H1 (cell line): ENCODE measurements around the gene NSUN6. TPM values are rescaled to one million over a fixed set of nuclear protein-coding genes. Genes with fewer than 3 reads are reported as not detected.
A peak's percentile ranks its signal among the peaks of the same experiment; 100 is the strongest.

Source experiments
- ATF2 ChIP-seq: IDR thresholded peaks from 2 replicates; pipeline ENCODE4 v1.6.1; 2012; ENCODE audit warnings: low read length, inconsistent platforms
- BACH1 ChIP-seq: IDR thresholded peaks from 2 replicates; pipeline ENCODE4 v1.6.1; 2012; ENCODE audit warnings: low read length, improper control_type of control experiment
- BCL11A ChIP-seq, 2 experiments: IDR thresholded peaks; one replicate each; pipeline ENCODE4 v1.6.1; 2011; ENCODE audit warnings: low read depth in 2 of 2, low read length in 2 of 2, mild to moderate bottlenecking in 2 of 2
- CEBPB ChIP-seq: IDR thresholded peaks from 2 replicates; pipeline ENCODE4 v1.6.1; 2012; ENCODE audit warnings: low read depth, low read length
- CHD2 ChIP-seq: IDR thresholded peaks from 2 replicates; pipeline ENCODE4 v1.6.1; 2012; ENCODE audit warnings: low read length, improper control_type of control experiment
- E2F6 ChIP-seq: IDR thresholded peaks from 2 replicates; pipeline ENCODE4 v1.6.1; 2012; ENCODE audit warnings: inconsistent platforms
- EGR1 ChIP-seq: IDR thresholded peaks from 2 replicates; pipeline ENCODE4 v1.6.1; 2011; ENCODE audit warnings: low read depth, low read length, borderline replicate concordance
- FOSL1 ChIP-seq: IDR thresholded peaks from 2 replicates; pipeline ENCODE4 v1.6.1; 2011; ENCODE audit warnings: mild to moderate bottlenecking, low read depth, low read length, moderate library complexity; ENCODE audit not compliant: insufficient read depth
- GTF2F1 ChIP-seq: IDR thresholded peaks from 2 replicates; pipeline ENCODE4 v1.6.1; 2012; ENCODE audit warnings: low read depth, low read length, improper control_type of control experiment, borderline replicate concordance
- JUND ChIP-seq: IDR thresholded peaks from 2 replicates; pipeline ENCODE4 v1.6.1; 2011; ENCODE audit warnings: mild to moderate bottlenecking, improper control_type of control experiment, low read length
- NANOG ChIP-seq: IDR thresholded peaks from 2 replicates; pipeline ENCODE4 v1.6.1; 2011; ENCODE audit warnings: low read length, low read depth, mild to moderate bottlenecking, inconsistent platforms; ENCODE audit not compliant: insufficient read depth, poor library complexity, severe bottlenecking
- PHF8 ChIP-seq: fragments of 200-600 bp; sonication (generic); conservative IDR thresholded peaks from 2 replicates; pipeline ENCODE4 v1.7.1; 2012; ENCODE audit warnings: low read depth, mild to moderate bottlenecking, inconsistent platforms, low read length, moderate library complexity
- POLR2AphosphoS5 ChIP-seq: IDR thresholded peaks from 2 replicates; pipeline ENCODE4 v1.6.1; 2011; ENCODE audit warnings: low read depth, low read length
- RAD21 ChIP-seq, 2 experiments: IDR thresholded peaks in 1 of 2; conservative IDR thresholded peaks in 1 of 2; 2 replicates each; pipeline ENCODE4 v1.6.1; 2011; ENCODE audit warnings: low read depth in 2 of 2, low read length in 2 of 2, improper control_type of control experiment in 1 of 2, inconsistent platforms in 1 of 2, mild to moderate bottlenecking in 1 of 2, moderate library complexity in 1 of 2
- RBBP5 ChIP-seq: IDR thresholded peaks from 2 replicates; pipeline ENCODE4 v1.7.1; 2012; ENCODE audit warnings: low read depth, mild to moderate bottlenecking, inconsistent platforms, low read length, moderate library complexity, borderline replicate concordance
- RFX5 ChIP-seq: IDR thresholded peaks from 2 replicates; pipeline ENCODE4 v1.6.1; 2011; ENCODE audit warnings: low read depth, low read length, improper control_type of control experiment, borderline replicate concordance
- SAP30 ChIP-seq: fragments of 300-600 bp; sonication (generic); IDR thresholded peaks from 2 replicates; pipeline ENCODE4 v1.7.1; 2012; ENCODE audit warnings: low read length, moderate library complexity, mild to moderate bottlenecking, inconsistent platforms; ENCODE audit not compliant: insufficient read depth, insufficient replicate concordance
- SIRT6 ChIP-seq: IDR thresholded peaks from one replicate; pipeline ENCODE4 v1.7.1; 2012; ENCODE audit warnings: low read length, inconsistent platforms
- SP1 ChIP-seq: IDR thresholded peaks from 2 replicates; pipeline ENCODE4 v1.6.1; 2011; ENCODE audit warnings: low read depth, low read length
- SRF ChIP-seq: IDR thresholded peaks from 2 replicates; pipeline ENCODE4 v1.6.1; 2011; ENCODE audit warnings: mild to moderate bottlenecking, low read depth, low read length, moderate library complexity
- TBP ChIP-seq: IDR thresholded peaks from 2 replicates; pipeline ENCODE4 v1.6.1; 2011; ENCODE audit warnings: low read depth, low read length, improper control_type of control experiment
- TEAD4 ChIP-seq: IDR thresholded peaks from 2 replicates; pipeline ENCODE4 v1.6.1; 2012; ENCODE audit warnings: low read depth, low read length, inconsistent platforms, mixed read lengths
- polyA plus RNA-seq, 7 experiments: library from polyadenylated mRNA; depleted of rRNA in 3 of 7; stranded (reverse) in 5 of 7; unstranded in 2 of 7; fragments of >200 nt in 5 of 7; fragments of 200-250 nt in 2 of 7; gene quantifications; 1 replicate in 5 of 7; 2 replicates in 1 of 7; 4 replicates in 1 of 7; pipeline versions ENCODE4 v1.2.1 to v1.2.3, GENCODE V29; 2011 to 2013; ENCODE audit warnings: missing spikeins in 2 of 7, mixed read lengths in 2 of 7
- total RNA-seq: library from RNA; stranded (reverse); fragmentation: NEBNext Ultra II Directional; extraction: Animal tissue kit (Norgen Biotek cat#: 25700); gene quantifications from 2 replicates; pipeline ENCODE4 v1.2.1, GENCODE V29; 2021

The NSUN6 gene
- total and polyA plus RNA-seq, 2 of the 8 experiments (the other 6 are each of a cell fraction or from before 2014, with no cell fraction given) = 5.9 to 14.4 TPM

DNA sequence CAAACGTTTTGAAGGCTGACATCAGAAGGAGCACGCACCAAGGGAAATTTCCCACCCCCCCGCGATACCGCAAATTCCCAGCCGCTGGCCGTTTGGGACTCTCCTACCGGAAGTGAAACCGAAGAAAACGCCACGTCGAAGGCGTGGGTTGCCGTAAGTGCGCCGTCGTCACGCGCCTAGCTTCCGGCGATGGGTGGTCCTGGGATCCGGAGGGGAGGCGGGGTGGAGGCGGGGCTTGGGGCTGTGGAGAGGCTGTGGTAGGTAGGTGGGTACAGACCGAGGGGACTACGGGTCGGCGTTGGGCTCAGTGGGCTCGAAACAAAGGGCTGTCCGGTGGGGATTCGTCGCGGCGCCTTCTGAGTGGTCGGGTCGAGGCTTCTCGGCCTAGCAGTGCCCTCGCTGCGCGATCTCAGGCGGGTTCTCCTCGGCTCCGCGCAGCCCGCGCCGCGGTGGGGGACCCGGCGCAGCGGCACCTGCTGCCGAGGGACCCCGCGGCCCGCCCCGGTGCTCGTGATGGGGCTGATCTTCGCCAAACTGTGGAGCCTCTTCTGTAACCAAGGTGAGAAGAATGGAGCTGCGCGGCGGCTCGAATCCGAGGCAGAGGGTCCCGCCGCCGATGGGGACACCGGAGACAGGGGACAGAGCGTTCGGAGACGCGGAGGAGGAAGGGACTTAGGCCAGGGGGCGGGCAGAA, 7.9 kb upstream of the NSUN6 start, which contains the start of gene ARL5B (continued):
- TF ChIP-seq SRF (no peak), SAP30 (no peak), SIRT6 (no peak), GTF2F1 (no peak), RBBP5 (no peak; the same call in 1 of the 2 replicates), TEAD4 (0 out of 2 replicates have a peak, but pooled peaks have one; percentile 36), POLR2AphosphoS5 (peak; percentile 94), TBP (peak; percentile 74), BCL11A (IDR thresholded peaks at IDR 0.05; ENCODE audit: low read depth in 2 of 2, low read length in 2 of 2) (no peak), BACH1 (peak; percentile 12; the same call in 1 of the 2 replicates), SP1 (no peak), ATF2 (no peak), EGR1 (peak; percentile 17; the same call in 1 of the 2 replicates), NANOG (no peak), JUND (no peak), E2F6 (no peak), FOSL1 (no peak), CHD2 (no peak), PHF8 (peak; percentile 87), RAD21 (IDR thresholded peaks at IDR 0.05 in 1 of 2, conservative IDR thresholded peaks at IDR 0.05 in 1 of 2; ENCODE audit: low read depth in 2 of 2, low read length in 2 of 2) (no peak), CEBPB (no peak), RFX5 (no peak)
